ENCODE measurements around the gene ZNF598.

Gene ZNF598

DNA sequence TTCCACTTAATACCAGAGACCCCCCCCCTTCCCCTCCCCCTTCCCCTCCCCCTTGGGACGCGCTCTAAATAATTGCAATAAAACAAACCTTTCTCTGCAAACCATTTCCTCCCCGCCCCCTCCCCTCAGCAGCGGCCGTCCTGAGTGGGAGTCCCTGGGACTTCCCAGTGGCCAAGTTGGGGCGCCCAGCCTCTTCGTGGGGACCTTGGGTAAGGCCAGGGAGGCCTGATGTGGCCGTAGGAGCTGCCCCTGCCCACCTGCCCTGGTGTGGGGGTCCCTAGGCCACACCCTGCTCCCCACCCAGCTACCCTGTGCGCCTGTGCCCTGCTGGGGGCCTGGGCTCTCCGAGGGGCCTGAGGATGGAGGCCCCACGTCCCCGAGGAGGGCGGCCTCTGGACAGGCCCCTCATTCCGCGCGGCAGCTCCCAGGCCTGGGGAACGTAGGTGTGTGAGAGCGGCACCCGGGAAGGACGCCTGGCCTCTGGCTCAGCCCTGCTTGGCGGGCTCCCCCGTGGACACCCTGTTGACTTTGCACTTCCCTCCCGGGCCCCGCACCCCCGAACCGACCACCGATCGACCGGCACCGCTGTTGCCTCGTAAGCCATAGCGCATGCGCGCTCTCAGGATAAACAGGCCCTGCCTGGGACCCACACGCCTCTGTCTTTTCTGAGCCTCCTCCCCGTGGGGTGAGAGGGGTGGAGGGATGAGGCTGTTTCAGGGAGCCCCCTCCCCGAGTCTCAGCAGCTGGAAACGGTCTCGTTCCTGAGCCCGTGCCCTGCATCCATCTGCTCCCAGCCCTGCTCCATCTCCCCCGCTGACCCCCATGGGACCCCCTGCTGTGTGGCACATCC lies 29.0 kb upstream of the ZNF598 start:
- TF ChIP-seq, protein P1, sequence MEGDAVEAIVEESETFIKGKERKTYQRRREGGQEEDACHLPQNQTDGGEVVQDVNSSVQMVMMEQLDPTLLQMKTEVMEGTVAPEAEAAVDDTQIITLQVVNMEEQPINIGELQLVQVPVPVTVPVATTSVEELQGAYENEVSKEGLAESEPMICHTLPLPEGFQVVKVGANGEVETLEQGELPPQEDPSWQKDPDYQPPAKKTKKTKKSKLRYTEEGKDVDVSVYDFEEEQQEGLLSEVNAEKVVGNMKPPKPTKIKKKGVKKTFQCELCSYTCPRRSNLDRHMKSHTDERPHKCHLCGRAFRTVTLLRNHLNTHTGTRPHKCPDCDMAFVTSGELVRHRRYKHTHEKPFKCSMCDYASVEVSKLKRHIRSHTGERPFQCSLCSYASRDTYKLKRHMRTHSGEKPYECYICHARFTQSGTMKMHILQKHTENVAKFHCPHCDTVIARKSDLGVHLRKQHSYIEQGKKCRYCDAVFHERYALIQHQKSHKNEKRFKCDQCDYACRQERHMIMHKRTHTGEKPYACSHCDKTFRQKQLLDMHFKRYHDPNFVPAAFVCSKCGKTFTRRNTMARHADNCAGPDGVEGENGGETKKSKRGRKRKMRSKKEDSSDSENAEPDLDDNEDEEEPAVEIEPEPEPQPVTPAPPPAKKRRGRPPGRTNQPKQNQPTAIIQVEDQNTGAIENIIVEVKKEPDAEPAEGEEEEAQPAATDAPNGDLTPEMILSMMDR (IDR thresholded peaks at IDR 0.05) = no peak

GRCh38 chr16:2037647-2038381 lies 28.2 kb upstream of the ZNF598 start:
- TF ChIP-seq, protein P1 (IDR thresholded peaks at IDR 0.05) = no peak

- TF ChIP-seq, protein P1 (IDR thresholded peaks at IDR 0.05) = no peak
Measured at GRCh38 chr16:2037115-2037514, 27.5 kb upstream of the ZNF598 start.

DNA sequence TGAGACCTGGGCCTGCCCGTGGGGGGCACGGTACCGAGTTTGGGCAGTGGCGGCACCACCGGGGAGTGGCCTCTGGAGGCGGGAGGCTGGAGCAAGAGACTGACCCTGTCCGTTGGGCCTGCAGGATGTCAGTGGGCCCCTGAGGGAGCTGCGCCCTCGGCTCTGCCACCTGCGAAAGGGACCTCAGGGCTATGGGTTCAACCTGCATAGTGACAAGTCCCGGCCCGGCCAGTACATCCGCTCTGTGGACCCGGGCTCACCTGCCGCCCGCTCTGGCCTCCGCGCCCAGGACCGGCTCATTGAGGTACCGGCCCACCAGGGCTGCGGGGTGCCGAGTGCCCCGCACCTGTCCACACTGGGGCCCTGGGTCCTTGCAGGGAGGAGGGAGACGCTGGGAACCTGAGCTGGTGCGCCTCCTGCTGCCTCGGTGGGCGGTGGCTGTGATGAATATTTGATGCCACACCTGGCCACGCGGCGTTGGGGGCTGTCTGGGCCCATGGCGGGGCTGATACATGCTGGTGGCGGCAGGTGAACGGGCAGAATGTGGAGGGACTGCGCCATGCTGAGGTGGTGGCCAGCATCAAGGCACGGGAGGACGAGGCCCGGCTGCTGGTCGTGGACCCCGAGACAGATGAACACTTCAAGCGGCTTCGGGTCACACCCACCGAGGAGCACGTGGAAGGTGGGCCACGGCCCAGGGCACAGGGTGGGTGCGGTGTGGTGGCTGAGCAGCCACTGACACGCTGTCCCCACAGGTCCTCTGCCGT lies 26.8 kb upstream of the ZNF598 start:
- TF ChIP-seq, protein P1 (IDR thresholded peaks at IDR 0.05) = no peak

DNA sequence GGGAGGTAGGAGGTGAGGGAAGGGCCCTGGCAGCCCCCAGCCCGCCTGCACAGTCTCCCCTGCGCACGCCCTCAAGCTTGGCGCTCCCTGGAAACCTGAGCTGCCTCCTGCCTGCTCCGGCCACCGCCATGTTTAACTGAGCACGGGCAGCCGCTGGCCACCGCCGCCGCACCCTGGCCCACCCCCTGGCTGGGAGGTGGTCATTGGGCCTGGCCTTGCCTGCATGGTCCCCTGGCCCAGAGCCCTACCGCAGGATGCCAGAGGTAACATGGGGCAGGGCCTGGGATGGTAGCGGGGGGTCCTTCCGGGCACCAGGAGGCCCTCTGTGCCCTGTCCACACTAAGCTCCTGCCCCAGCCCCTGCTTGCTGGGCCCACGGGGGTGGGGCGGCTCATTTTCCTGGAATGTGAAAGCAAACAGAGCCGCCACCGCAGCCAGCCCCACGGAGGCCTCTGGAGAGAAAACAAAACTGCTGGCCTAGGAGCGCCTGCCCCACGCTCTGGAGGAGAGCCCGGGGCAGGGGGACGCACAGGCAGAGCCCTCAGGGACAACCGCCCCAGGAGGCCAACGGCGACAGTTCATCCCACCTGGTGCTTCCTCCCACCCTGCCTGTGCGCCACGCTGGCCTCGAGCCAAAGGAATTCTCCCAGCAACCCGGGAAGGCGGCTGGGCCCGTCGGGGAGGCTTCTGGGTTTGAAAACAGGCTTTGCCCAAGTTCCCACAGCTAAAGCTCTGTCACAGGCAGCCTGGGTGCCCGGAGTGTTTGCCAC lies 26.0 kb upstream of the ZNF598 start:
- TF ChIP-seq, protein P1 (IDR thresholded peaks at IDR 0.05) = no peak

DNA sequence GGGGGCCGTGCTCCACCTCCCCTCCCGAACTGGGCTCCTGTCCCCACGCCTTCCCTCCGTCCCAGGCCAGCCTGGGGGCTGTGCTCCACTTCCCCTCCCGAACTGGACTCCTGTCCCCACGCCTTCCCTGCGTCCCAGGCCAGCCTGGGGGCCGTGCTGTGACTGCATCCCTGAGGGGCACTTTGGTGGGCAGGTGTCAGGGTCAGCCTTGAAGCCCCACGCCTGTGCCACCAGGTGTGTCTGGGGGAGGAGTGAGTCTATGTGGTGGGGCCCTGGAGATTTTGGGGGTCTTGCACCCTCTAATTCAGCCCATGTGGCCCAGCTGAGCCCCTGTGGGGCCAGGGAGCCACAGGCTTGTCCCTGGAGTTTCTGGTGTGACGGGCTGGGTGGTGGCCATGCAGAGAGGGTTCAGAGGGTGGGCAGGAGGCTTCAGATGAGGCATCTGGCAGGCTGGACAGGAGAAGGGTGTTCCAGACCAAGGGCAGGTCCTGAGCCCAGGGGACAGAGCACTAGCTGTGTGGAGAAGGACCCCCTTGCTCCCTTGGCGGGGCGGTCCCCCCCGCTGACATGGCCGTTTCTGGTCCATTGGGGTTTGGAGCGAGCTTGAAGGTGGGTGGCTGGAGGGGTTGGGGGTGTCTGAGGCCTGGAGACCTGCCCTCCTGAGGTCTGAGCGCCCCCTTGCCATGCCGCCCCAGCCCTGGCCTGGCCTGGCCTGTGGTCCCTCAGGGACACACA lies 25.2 kb upstream of the ZNF598 start:
- TF ChIP-seq, protein P1 (IDR thresholded peaks at IDR 0.05) = no peak
